A673 (cell line): ENCODE data around the gene GALNT14. TPM values are rescaled to one million over a fixed set of nuclear protein-coding genes. Genes with fewer than 3 reads are reported as not detected.
"Not testable (repeated sequence)": the region's sequence is repeated elsewhere in the genome, so short reads cannot be mapped to it uniquely, and the experiment has no call there.

Source experiments
- Bru-seq: library from RNA; stranded (reverse); fragments of 400-500 nt; gene quantifications from one replicate; lab custom pipeline; 2021; lab: Mats Ljungman, UMichigan
- BruChase-seq, 2 experiments: library from RNA; stranded (reverse); fragments of 400-500 nt; gene quantifications; one replicate each; lab custom pipeline; 2021; lab: Mats Ljungman, UMichigan
- BruUV-seq: library from RNA; stranded (reverse); fragments of 400-500 nt; replicated peaks from 2 replicates; lab custom pipeline; 2021; lab: Mats Ljungman, UMichigan
- CTCF ChIA-PET: fragments of 300-600 bp; sonication (Branson Sonifier 250); formaldehyde crosslinking; loops from one replicate; lab custom pipeline; 2022; ENCODE audit warnings: antibody characterized with exemption; lab: Charles Lee
- POLR2A ChIA-PET: fragments of 300-600 bp; sonication (Branson Sonifier 250); formaldehyde crosslinking; loops from one replicate; lab custom pipeline; 2022; ENCODE audit warnings: antibody characterized with exemption; ENCODE audit not compliant: low non-redundant PET; lab: Charles Lee
- DNase-seq: peaks from one replicate; pipeline ENCODE4 v3.0.0-alpha.2; 2015; ENCODE audit warnings: low spot score
- H3K27ac ChIP-seq: fragments of 200-600 bp; sonication (generic); 2 replicates; pipeline ENCODE4 v1.5.1; 2016; ENCODE audit warnings: mixed run types, low read depth, mild to moderate bottlenecking, mixed read lengths, antibody characterized with exemption, low read length; ENCODE audit not compliant: poor library complexity, severe bottlenecking
- H3K27me3 ChIP-seq: fragments of 200-600 bp; sonication (generic); replicated peaks from 2 replicates; pipeline ENCODE4 v1.6.1; 2017; ENCODE audit warnings: mixed run types, low read depth, mild to moderate bottlenecking, mixed read lengths, antibody characterized with exemption, low read length; ENCODE audit not compliant: insufficient read depth, poor library complexity
- H3K36me3 ChIP-seq: fragments of 200-600 bp; sonication (generic); 2 replicates; pipeline ENCODE4 v1.6.1; 2016; ENCODE audit warnings: mixed run types, mild to moderate bottlenecking, mixed read lengths, antibody characterized with exemption, low read length; ENCODE audit not compliant: insufficient read depth, poor library complexity, severe bottlenecking
- H3K4me1 ChIP-seq: fragments of 200-600 bp; sonication (generic); 2 replicates; pipeline ENCODE4 v1.6.1; 2017; ENCODE audit warnings: mixed run types, mild to moderate bottlenecking, mixed read lengths, antibody characterized with exemption, low read length; ENCODE audit not compliant: insufficient read depth, poor library complexity, severe bottlenecking
- H3K4me3 ChIP-seq: fragments of 200-600 bp; sonication (generic); 2 replicates; pipeline ENCODE4 v1.5.1; 2016; ENCODE audit warnings: low read depth, mixed run types, mild to moderate bottlenecking, mixed read lengths, low read length; ENCODE audit not compliant: poor library complexity, severe bottlenecking
- H3K9me3 ChIP-seq: fragments of 200-600 bp; sonication (generic); 2 replicates; pipeline ENCODE4 v1.6.1; 2016; ENCODE audit warnings: mixed run types, low read depth, mild to moderate bottlenecking, mixed read lengths, antibody characterized with exemption, low read length; ENCODE audit not compliant: poor library complexity, severe bottlenecking
- CTCF ChIP-seq: fragments of 300-800, 200-600 bp; sonication (generic); conservative IDR thresholded peaks from 2 replicates; pipeline ENCODE4 v1.5.1; 2017; ENCODE audit warnings: low read depth, mild to moderate bottlenecking, antibody characterized with exemption, low read length, moderate library complexity, mixed read lengths
- EZH2 ChIP-seq: fragments of 200-600 bp; sonication (generic); IDR thresholded peaks from 2 replicates; pipeline ENCODE4 v1.6.1; 2017; ENCODE audit warnings: borderline replicate concordance, low read depth, mild to moderate bottlenecking, mixed read lengths, antibody characterized with exemption, low read length; ENCODE audit not compliant: poor library complexity, severe bottlenecking
- intact Hi-C: fragments of 100-400 bp; cut with micrococcal nuclease; formaldehyde crosslinking; loops from one replicate; pipeline ENCODE4 v1.10.0; 2022; ENCODE audit not compliant: unreplicated experiment
- long read RNA-seq: library from polyadenylated mRNA; stranded (forward); transcript quantifications from one replicate; pipeline ENCODE4 v2.0.0, GENCODE V29; 2022
- total RNA-seq: library from RNA; stranded (reverse); gene quantifications from 2 replicates; pipeline ENCODE4 v1.2.3, GENCODE V29; 2021

The GALNT14 gene, protein sequence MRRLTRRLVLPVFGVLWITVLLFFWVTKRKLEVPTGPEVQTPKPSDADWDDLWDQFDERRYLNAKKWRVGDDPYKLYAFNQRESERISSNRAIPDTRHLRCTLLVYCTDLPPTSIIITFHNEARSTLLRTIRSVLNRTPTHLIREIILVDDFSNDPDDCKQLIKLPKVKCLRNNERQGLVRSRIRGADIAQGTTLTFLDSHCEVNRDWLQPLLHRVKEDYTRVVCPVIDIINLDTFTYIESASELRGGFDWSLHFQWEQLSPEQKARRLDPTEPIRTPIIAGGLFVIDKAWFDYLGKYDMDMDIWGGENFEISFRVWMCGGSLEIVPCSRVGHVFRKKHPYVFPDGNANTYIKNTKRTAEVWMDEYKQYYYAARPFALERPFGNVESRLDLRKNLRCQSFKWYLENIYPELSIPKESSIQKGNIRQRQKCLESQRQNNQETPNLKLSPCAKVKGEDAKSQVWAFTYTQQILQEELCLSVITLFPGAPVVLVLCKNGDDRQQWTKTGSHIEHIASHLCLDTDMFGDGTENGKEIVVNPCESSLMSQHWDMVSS
- total RNA-seq (6.9 and 9.7 TPM in 2 replicates), Bru-seq, nascent RNA (percentile 48 among the genes with signal in this experiment), BruChase-seq, experiment 1, labeled RNA remaining after a 2-hour chase (percentile 45 among the genes with signal in this experiment), BruChase-seq, experiment 2, labeled RNA remaining after a 6-hour chase (percentile 43 among the genes with signal in this experiment)
- long read RNA-seq, transcript GALNT14-202 (15 exons, 2,733 nt): major isoform, 5 of 10 reads
- long read RNA-seq, partial matches to known transcripts: 1 of 10 reads
- long read RNA-seq, other reads (novel, unspliced or antisense): 4 of 10 reads

GRCh38 chr2:31138037-31138962 is at the start of gene GALNT14:
Gene GALNT14 (minus strand): TSS chr2:31138440. CDS start chr2:31138086, 354 bp downstream.
- no TSS peak for BruUV-seq
- H3K36me3 ChIP-seq: no peaks in the 10 kb centered on the region
- no peak within 1 kb of the TSS for H3K27ac ChIP-seq
- peak within 1 kb of the TSS; percentile 55 for H3K4me3 ChIP-seq
- ChIA-PET CTCF (interaction anchor here (0.6 to 1.5 kb wide), 4 partner anchors 12 to 973 kb away, joined by 3 to 6 read pairs (median 4); no protein-coding TSS in a partner anchor), POLR2A (interaction anchor here (0.6 kb wide), 1 partner anchor 12 kb away, joined by 6 read pairs; no protein-coding TSS in a partner anchor)
- H3K27me3 ChIP-seq: peaks cover 27% of the 10 kb centered on the region
- H3K9me3 ChIP-seq: no peaks in the 10 kb centered on the region
- TF ChIP-seq EZH2: no peak
- peak; percentile 59 for TF ChIP-seq CTCF
- intact Hi-C loops: no loop called here
- peak; percentile 79 for DNase-seq
- peaks cover 9% of the 10 kb centered on the region for H3K4me1 ChIP-seq

- Histone ChIP-seq H3K4me1 (no peaks in the 10 kb centered on the region), H3K9me3 (no peaks in the 10 kb centered on the region), H3K27ac (no peak overlapping the region), H3K27me3 (peaks cover 39% of the 10 kb centered on the region), H3K4me3 (no peak overlapping the region), H3K36me3 (no peaks in the 10 kb centered on the region)
- ChIA-PET POLR2A (no interaction called here), CTCF (no interaction called here)
- no peak for TF ChIP-seq EZH2
- TF ChIP-seq CTCF: no peak
- intact Hi-C loops: no loop called here
- BruUV-seq: no TSS peak
- DNase-seq: no peak
Observed at GRCh38 chr2:31187166-31187565, 48.9 kb upstream of the GALNT14 start.

GRCh38 chr2:31183973-31184372 is 45.7 kb upstream of the GALNT14 start:
- H3K4me3 ChIP-seq, DNase-seq, H3K36me3 ChIP-seq, POLR2A ChIA-PET, CTCF ChIA-PET, H3K4me1 ChIP-seq, intact Hi-C loops, BruUV-seq, H3K27ac ChIP-seq, H3K9me3 ChIP-seq: not testable (repeated sequence)
- H3K27me3 ChIP-seq: peaks cover 39% of the 10 kb centered on the region
